Neural cell (in vitro differentiated cells): ENCODE data around the gene SLC4A8.

Experiments
- RAD21 ChIP-seq: fragments of 450-650 bp; conservative IDR thresholded peaks from 2 replicates; pipeline ENCODE4 v1.6.1; 2014; ENCODE audit warnings: antibody characterized with exemption, mild to moderate bottlenecking, moderate library complexity
- TAF1 ChIP-seq: IDR thresholded peaks from 2 replicates; pipeline ENCODE4 v1.6.1; 2012; ENCODE audit warnings: low read depth
- TF ChIP-seq, protein P1 (sequence below): fragments of 450-650 bp; IDR thresholded peaks from 2 replicates; pipeline ENCODE4 v1.5.1; 2014; ENCODE audit warnings: antibody characterized with exemption, mild to moderate bottlenecking, moderate library complexity; ENCODE audit not compliant: poor library complexity, severe bottlenecking

DNA sequence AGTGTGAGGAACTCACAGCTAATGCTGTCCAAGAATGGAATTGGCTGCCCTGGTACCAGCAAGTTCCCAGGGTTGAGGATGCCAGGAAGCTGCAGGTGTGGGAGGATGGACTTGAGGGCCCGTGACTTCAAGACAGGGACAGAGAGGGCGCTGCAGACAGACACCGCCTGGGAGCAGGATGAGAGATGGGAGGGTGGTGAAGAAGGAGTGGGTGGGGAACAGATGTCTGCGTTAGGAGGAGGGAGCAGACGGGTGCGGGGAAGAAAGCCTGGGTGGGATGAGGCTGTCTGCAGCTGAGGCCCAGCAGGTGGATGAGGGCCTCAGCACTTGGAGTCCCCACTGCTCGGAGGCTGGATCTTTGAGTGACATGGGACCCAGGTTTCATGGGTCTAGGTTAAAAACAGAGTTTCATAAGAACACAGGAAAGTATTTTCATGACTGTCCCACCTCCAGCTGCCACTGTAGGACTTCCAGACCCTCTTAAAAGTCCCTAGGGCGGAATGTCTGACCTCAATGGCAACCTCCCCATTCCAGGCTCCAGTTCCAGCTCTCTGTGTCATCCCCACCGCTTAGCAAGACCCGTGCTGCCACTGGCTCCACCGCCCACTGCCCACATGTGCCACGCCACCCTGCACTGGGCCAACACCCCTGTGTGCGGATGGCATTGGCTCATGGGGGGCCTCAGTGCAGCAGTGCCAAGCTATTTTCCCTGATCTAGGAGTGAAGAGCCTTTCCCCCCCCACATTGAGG is 96.1 kb downstream of the SLC4A8 start:
- no peak for TF ChIP-seq TAF1
- TF ChIP-seq, protein P1, sequence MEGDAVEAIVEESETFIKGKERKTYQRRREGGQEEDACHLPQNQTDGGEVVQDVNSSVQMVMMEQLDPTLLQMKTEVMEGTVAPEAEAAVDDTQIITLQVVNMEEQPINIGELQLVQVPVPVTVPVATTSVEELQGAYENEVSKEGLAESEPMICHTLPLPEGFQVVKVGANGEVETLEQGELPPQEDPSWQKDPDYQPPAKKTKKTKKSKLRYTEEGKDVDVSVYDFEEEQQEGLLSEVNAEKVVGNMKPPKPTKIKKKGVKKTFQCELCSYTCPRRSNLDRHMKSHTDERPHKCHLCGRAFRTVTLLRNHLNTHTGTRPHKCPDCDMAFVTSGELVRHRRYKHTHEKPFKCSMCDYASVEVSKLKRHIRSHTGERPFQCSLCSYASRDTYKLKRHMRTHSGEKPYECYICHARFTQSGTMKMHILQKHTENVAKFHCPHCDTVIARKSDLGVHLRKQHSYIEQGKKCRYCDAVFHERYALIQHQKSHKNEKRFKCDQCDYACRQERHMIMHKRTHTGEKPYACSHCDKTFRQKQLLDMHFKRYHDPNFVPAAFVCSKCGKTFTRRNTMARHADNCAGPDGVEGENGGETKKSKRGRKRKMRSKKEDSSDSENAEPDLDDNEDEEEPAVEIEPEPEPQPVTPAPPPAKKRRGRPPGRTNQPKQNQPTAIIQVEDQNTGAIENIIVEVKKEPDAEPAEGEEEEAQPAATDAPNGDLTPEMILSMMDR = no peak
- no peak for TF ChIP-seq RAD21
